ENCODE results near the gene C17orf75. TPM values are rescaled to one million over a fixed set of nuclear protein-coding genes. Genes with fewer than 3 reads are reported as not detected.

Gene C17orf75
- total and polyA plus RNA-seq, 2 of the 4 experiments (the other 2 are of a cell fraction) = 11.5 to 16.1 TPM

- H4K91ac ChIP-seq (ENCODE audit: insufficient read depth, low read depth, low read length) = no peak overlapping the region
- H2AK5ac ChIP-seq (ENCODE audit: low read depth, low read length) = no peak overlapping the region
- H2BK5ac ChIP-seq (ENCODE audit: low read depth, low read length, poor library complexity, severe bottlenecking) = no peak overlapping the region
- no peak overlapping the region for H3K14ac ChIP-seq (replicated peaks; ENCODE audit: low read depth, low read length)
- TF ChIP-seq MXI1 (IDR thresholded peaks at IDR 0.05; ENCODE audit: borderline replicate concordance, low read depth, low read length) (no peak), RAD21 (IDR thresholded peaks at IDR 0.05; ENCODE audit: low read length) (no peak), MAFK (IDR thresholded peaks at IDR 0.05; ENCODE audit: low read depth, low read length) (no peak), MAZ (IDR thresholded peaks at IDR 0.05; ENCODE audit: borderline replicate concordance, low read depth, low read length) (no peak), FOS (IDR thresholded peaks at IDR 0.05; ENCODE audit: low read depth, low read length) (no peak), CHD1 (IDR thresholded peaks at IDR 0.05; ENCODE audit: low read depth, low read length) (no peak), BHLHE40 (IDR thresholded peaks at IDR 0.05; ENCODE audit: low read depth, low read length) (no peak), POLR2A (IDR thresholded peaks at IDR 0.05; ENCODE audit: low read depth, low read length) (no peak), RFX5 (IDR thresholded peaks at IDR 0.05; ENCODE audit: low read depth, low read length) (no peak), CEBPB (IDR thresholded peaks at IDR 0.05; ENCODE audit: low read depth, low read length) (no peak)
- no peak overlapping the region for H2BK120ac ChIP-seq (ENCODE audit: low read depth, low read length)
- no peak overlapping the region for H2AK9ac ChIP-seq (replicated peaks; ENCODE audit: low read depth, low read length, poor library complexity)
- no peak overlapping the region for H2BK15ac ChIP-seq (ENCODE audit: low read depth, low read length)
- POLR2A ChIA-PET (ENCODE audit: unreplicated experiment) = no interaction called here
- H4K8ac ChIP-seq (ENCODE audit: low read depth in 2 of 2, low read length in 2 of 2) = no peak overlapping the region
- H3K9ac ChIP-seq (ENCODE audit: low read depth, low read length) = no peak overlapping the region
- H4K20me1 ChIP-seq (ENCODE audit: insufficient read depth, low read length) = no peaks in the 10 kb centered on the region
- no peak overlapping the region for H3K27ac ChIP-seq (ENCODE audit: insufficient read depth, low read length)
- BruUV-seq (replicated peaks) = no TSS peak
- no peaks in the 10 kb centered on the region for H3K36me3 ChIP-seq (ENCODE audit: control insufficient read depth, insufficient read depth, low read length)
- H3K9me1 ChIP-seq (ENCODE audit: insufficient read depth, low read length) = no peaks in the 10 kb centered on the region
- H3K56ac ChIP-seq (ENCODE audit: extremely low read depth, insufficient read depth, low read length) = no peak overlapping the region
- H3K4me3 ChIP-seq (ENCODE audit: insufficient read depth, low read depth, low read length) = no peak overlapping the region
- H2BK20ac ChIP-seq (ENCODE audit: low read depth, low read length) = no peak overlapping the region
- no peaks in the 10 kb centered on the region for H3K79me1 ChIP-seq (ENCODE audit: low read depth in 1 of 2, low read length in 2 of 2)
- DNase-seq (no peak), ATAC-seq (ENCODE audit: low read depth) (no peak)
- H2AFZ ChIP-seq (replicated peaks; ENCODE audit: low read length, poor library complexity) = no peak overlapping the region
- no peaks in the 10 kb centered on the region for H3K9me3 ChIP-seq (ENCODE audit: control insufficient read depth, insufficient read depth, low read length)
- H3K23ac ChIP-seq (ENCODE audit: low read depth, low read length) = no peak overlapping the region
- CTCF ChIA-PET = no interaction called here
- peaks cover 20% of the 10 kb centered on the region for H3K27me3 ChIP-seq (ENCODE audit: control insufficient read depth, insufficient read depth, low read length)
- intact Hi-C loops (cut with micrococcal nuclease) = no loop called here
- no peak overlapping the region for H4K5ac ChIP-seq (ENCODE audit: low read depth, low read length)
- dilution Hi-C loops (cut with HindIII; ENCODE audit: low sequenced_read_pairs, unreplicated experiment) = no loop called here
- no peak overlapping the region for H3K18ac ChIP-seq (ENCODE audit: low read depth, low read length)
- no peak overlapping the region for H3K4ac ChIP-seq (ENCODE audit: low read depth, low read length)
- no CpG with 5 or more reads among the region's 4 CpGs for WGBS, 2 experiments (ENCODE audit: extremely low coverage in 2 of 2, insufficient read length in 1 of 2)
- no peak overlapping the region for H3K4me2 ChIP-seq (ENCODE audit: low read depth, low read length)
- no peaks in the 10 kb centered on the region for H3K4me1 ChIP-seq (ENCODE audit: control insufficient read depth, insufficient read depth, low read length)
- in situ Hi-C loops (cut with MboI; ENCODE audit: low sequenced_read_pairs) = no loop called here
Observed at GRCh38 chr17:32292094-32292493, 49.9 kb downstream of the C17orf75 start.
